Stomach (tissue), 9 donors: ENCODE measurements around the gene FST. TPM values are rescaled to one million over a fixed set of nuclear protein-coding genes. Genes with fewer than 3 reads are reported as not detected.

Experiments used
- DNase-seq, 2 donors: peaks; one replicate each; pipeline versions ENCODE4 v3.0.0 to v3.0.0-alpha.2; 2013 to 2019
- H3K27ac ChIP-seq, 5 donors: fragments of 200-600 bp in 4 of 5; sonication (generic) in 4 of 5; one replicate each; pipeline ENCODE4 v1.5.1; 2013 to 2019; ENCODE audit warnings: mild to moderate bottlenecking in 1 of 5, moderate library complexity in 1 of 5
- H3K27me3 ChIP-seq, 3 donors: fragments of 200-600 bp; sonication (generic); one replicate each; pipeline ENCODE4 v1.5.1; 2017 to 2019; ENCODE audit warnings: mixed run types in 1 of 3
- H3K36me3 ChIP-seq, 4 donors: fragments of 200-600 bp; sonication (generic); 1 replicate in 3 of 4; 2 replicates in 1 of 4; pipeline ENCODE4 v1.5.1; 2016 to 2019
- H3K4me1 ChIP-seq, 4 donors: fragments of 200-600 bp; sonication (generic); one replicate each; pipeline ENCODE4 v1.5.1; 2016 to 2019
- H3K4me3 ChIP-seq, 4 donors: fragments of 200-600 bp; sonication (generic) in 3 of 4; one replicate each; pipeline ENCODE4 v1.5.1; 2016 to 2019; ENCODE audit warnings: mild to moderate bottlenecking in 1 of 4
- H3K9me3 ChIP-seq, 4 donors: fragments of 200-600 bp; sonication (generic); one replicate each; pipeline ENCODE4 v1.5.1; 2016 to 2019
- CTCF ChIP-seq, 7 experiments: fragments of 450-650 bp in 4 of 7; fragments of 200-600 bp in 3 of 7; sonication (generic) in 3 of 7; IDR thresholded peaks; one replicate each; pipeline ENCODE4 v1.5.1; 2016 to 2019; ENCODE audit warnings: antibody characterized with exemption in 7 of 7, control low read depth in 2 of 7, mild to moderate bottlenecking in 1 of 7
- EP300 ChIP-seq: sonication (generic); formaldehyde crosslinking; IDR thresholded peaks from one replicate; pipeline ENCODE4 v1.6.1; 2017; ENCODE audit warnings: antibody characterized with exemption
- POLR2A ChIP-seq, 4 donors: fragments of 450-650 bp; IDR thresholded peaks; one replicate each; pipeline ENCODE4 v1.6.1; 2016; ENCODE audit warnings: antibody characterized with exemption in 4 of 4, control low read depth in 2 of 4, mild to moderate bottlenecking in 1 of 4, moderate library complexity in 1 of 4
- POLR2AphosphoS5 ChIP-seq, 3 donors: sonication (generic); formaldehyde crosslinking; IDR thresholded peaks; one replicate each; pipeline ENCODE4 v1.6.1; 2016; ENCODE audit warnings: antibody characterized with exemption in 3 of 3
- WGBS, 5 donors: extraction: QIAGEN DNeasy Blood & Tissue Kit in 3 of 5; methylation state at CpG; one replicate each; pipeline versions ENCODE4 v1.1.5 to v1.1.7; 2013 to 2018; 5-methylcytosine and 5-hydroxymethylcytosine counted together
- intact Hi-C: fragments of 100-400 bp; cut with DNase I; formaldehyde crosslinking; loops from one replicate; pipeline ENCODE4 v1.15.1; 2023; ENCODE audit warnings: low total_unique reads
- polyA plus RNA-seq, 3 donors: library from polyadenylated mRNA; stranded (reverse); fragments of 200-250 nt; gene quantifications; one replicate each; pipeline ENCODE4 v1.2.3, GENCODE V29; 2013
- total RNA-seq, 5 donors: library from RNA; depleted of rRNA; stranded (reverse); fragments of >200 nt; gene quantifications; one replicate each; pipeline versions ENCODE4 v1.1.0 to v1.2.3, GENCODE V29; 2014 to 2016
- donor health status: healthy with polysubstance abuse.
- donor health status: Bipolar disorder and iron deficiency.
- donor health status: healthy.

FST gene
- total and polyA plus RNA-seq, 8 donors, result 1.8 to 16.8 (median 8.4) TPM

GRCh38 chr5:53508125-53508524, 27.7 kb downstream of the FST start:
- TF ChIP-seq POLR2A (IDR thresholded peaks at IDR 0.05), result no peak
- TF ChIP-seq CTCF (IDR thresholded peaks at IDR 0.05), result no peak
- TF ChIP-seq EP300, result no peak
- no peak for TF ChIP-seq POLR2AphosphoS5 (IDR thresholded peaks at IDR 0.05)
- Histone ChIP-seq H3K36me3 (no peaks in the 10 kb centered on the region), H3K27me3 (no peaks in the 10 kb centered on the region), H3K4me1 (no peaks in the 10 kb centered on the region), H3K9me3 (peaks cover 0 to 21% (median 16%) of the 10 kb centered on the region in 4 donors), H3K27ac (no peak overlapping the region), H3K4me3 (no peak overlapping the region)
- 70 to 92% (median 87%) methylated on average over 2 to 3 of the region's 3 CpGs for WGBS, 5 donors
- intact Hi-C loops, result no loop called here
- no peak for DNase-seq

- Histone ChIP-seq H3K27ac (no peak overlapping the region), H3K36me3 (no peaks in the 10 kb centered on the region), H3K4me3 (no peak overlapping the region), H3K4me1 (no peaks in the 10 kb centered on the region), H3K27me3 (no peaks in the 10 kb centered on the region), H3K9me3 (peaks cover 0 to 21% (median 16%) of the 10 kb centered on the region in 4 donors)
- intact Hi-C loops, result no loop called here
- no peak for TF ChIP-seq POLR2AphosphoS5 (IDR thresholded peaks at IDR 0.05)
- no peak for DNase-seq
Measured at GRCh38 chr5:53512539-53512938, 32.1 kb downstream of the FST start.

GRCh38 chr5:53515988-53516387, 35.6 kb downstream of the FST start:
- TF ChIP-seq POLR2AphosphoS5 (IDR thresholded peaks at IDR 0.05) (no peak), POLR2A (IDR thresholded peaks at IDR 0.05) (no peak), EP300 (no peak), CTCF (IDR thresholded peaks at IDR 0.05) (no peak)
- WGBS, 5 donors, result 60 to 74% (median 64%) methylated on average over 6 of the region's 6 CpGs
- no peaks in the 10 kb centered on the region for H3K4me1 ChIP-seq

DNA sequence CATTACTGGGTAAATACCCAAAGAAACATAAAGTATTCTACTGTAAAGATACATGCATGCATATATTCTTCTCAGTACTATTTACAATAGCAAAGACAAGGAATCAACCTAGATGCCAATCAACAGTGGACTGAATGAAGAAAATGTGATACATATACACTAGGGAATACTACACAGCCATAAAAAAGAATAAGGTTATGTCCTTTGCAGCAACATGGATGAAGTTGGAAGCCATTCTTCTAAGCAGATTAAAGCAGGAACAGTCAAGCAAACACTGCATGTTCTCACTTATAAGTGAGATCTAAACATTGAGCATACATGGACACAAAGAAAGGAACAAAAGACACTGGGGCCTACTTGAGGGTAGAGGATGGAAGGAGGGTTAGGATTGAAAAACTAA, 40.4 kb downstream of the FST start:
- Histone ChIP-seq H3K27me3 (no peaks in the 10 kb centered on the region), H3K27ac (no peak overlapping the region), H3K9me3 (peaks cover 0 to 13% (median 2%) of the 10 kb centered on the region in 4 donors), H3K36me3 (no peaks in the 10 kb centered on the region), H3K4me3 (no peak overlapping the region), H3K4me1 (no peaks in the 10 kb centered on the region)
- intact Hi-C loops, result no loop called here
- no peak for DNase-seq
- no peak for TF ChIP-seq POLR2AphosphoS5 (IDR thresholded peaks at IDR 0.05)
- no peak for TF ChIP-seq CTCF (IDR thresholded peaks at IDR 0.05)
- TF ChIP-seq POLR2A (IDR thresholded peaks at IDR 0.05), result no peak
- no peak for TF ChIP-seq EP300

More at GRCh38 chr5:53515988-53516387, 35.6 kb downstream of the FST start:
- Histone ChIP-seq H3K4me3 (no peak overlapping the region), H3K27me3 (no peaks in the 10 kb centered on the region), H3K27ac (no peak overlapping the region), H3K36me3 (no peaks in the 10 kb centered on the region), H3K9me3 (peaks cover 0 to 6% (median 0%) of the 10 kb centered on the region in 4 donors)
- DNase-seq, result no peak
- intact Hi-C loops, result no loop called here

Other genes starting within 250 kb of the FST start
- 10 to 100 TPM in 4 of 5 donors, 1 to 10 TPM in 1; 8.7 to 94.6 (median 69.0) TPM for gene NDUFS4, start 80.0 kb downstream of the FST start, total RNA-seq
- gene NDUFS4, start 80.0 kb downstream of the FST start, polyA plus RNA-seq, result 100 to 1,000 TPM in 1 of 3 donors, 10 to 100 TPM in 2; 96.1 to 103 (median 99.3) TPM